Thyroid gland (tissue), 4 donors: ENCODE results near the gene ZDHHC5.

Source experiments
- CTCF ChIP-seq, 6 experiments: fragments of 200-600 bp in 3 of 6; fragments of 450-650 bp in 3 of 6; sonication (generic) in 3 of 6; IDR thresholded peaks; one replicate each; pipeline ENCODE4 v1.5.1; 2016 to 2019; ENCODE audit warnings: antibody characterized with exemption in 6 of 6, mild to moderate bottlenecking in 2 of 6, inconsistent platforms in 1 of 6, moderate library complexity in 1 of 6
- POLR2A ChIP-seq, 2 donors: fragments of 450-650 bp; IDR thresholded peaks; one replicate each; pipeline ENCODE4 v1.6.1; 2017; ENCODE audit warnings: antibody characterized with exemption in 2 of 2, mild to moderate bottlenecking in 2 of 2, moderate library complexity in 1 of 2

GRCh38 chr11:57646799-57647303, 21.1 kb upstream of the ZDHHC5 start:
- TF ChIP-seq CTCF (IDR thresholded peaks at IDR 0.05): no peak
- TF ChIP-seq POLR2A (IDR thresholded peaks at IDR 0.05): peak in 1 of 2 donors; percentile 9
